Smooth muscle cell (in vitro differentiated cells): Measurements from ENCODE around the gene KDM8. TPM values are rescaled to one million over a fixed set of nuclear protein-coding genes. Genes with fewer than 3 reads are reported as not detected.

Source experiments
- DNase-seq: peaks from one replicate; lab custom pipeline; 2025; ENCODE audit not compliant: unreplicated experiment; lab: John Stamatoyannopoulos, UW
- H2AFZ ChIP-seq: fragments of 200-600 bp; sonication (generic); 2 replicates; pipeline ENCODE4 v1.6.0; 2016; ENCODE audit warnings: antibody characterized with exemption, low read depth, mild to moderate bottlenecking
- H3F3A ChIP-seq: fragments of 200-600 bp; sonication (generic); 2 replicates; pipeline ENCODE4 v1.6.0; 2017; ENCODE audit warnings: antibody characterized with exemption, low read depth
- H3K27ac ChIP-seq: fragments of 200-600 bp; sonication (generic); 2 replicates; pipeline ENCODE4 v1.5.1; 2016; ENCODE audit warnings: low read depth, mild to moderate bottlenecking
- H3K27me3 ChIP-seq: fragments of 200-600 bp; sonication (generic); 2 replicates; pipeline ENCODE4 v1.6.1; 2016; ENCODE audit warnings: low read depth, mild to moderate bottlenecking
- H3K36me3 ChIP-seq: fragments of 200-600 bp; sonication (generic); 2 replicates; pipeline ENCODE4 v1.5.1; 2016; ENCODE audit warnings: low read depth
- H3K4me1 ChIP-seq: fragments of 200-600 bp; sonication (generic); 2 replicates; pipeline ENCODE4 v1.5.1; 2016; ENCODE audit warnings: low read depth
- H3K4me2 ChIP-seq: fragments of 200-600 bp; sonication (generic); 2 replicates; pipeline ENCODE4 v1.6.0; 2016; ENCODE audit warnings: mild to moderate bottlenecking
- H3K4me3 ChIP-seq: fragments of 200-600 bp; sonication (generic); 2 replicates; pipeline ENCODE4 v1.5.1; 2016; ENCODE audit warnings: mild to moderate bottlenecking
- H3K79me2 ChIP-seq: fragments of 200-600 bp; sonication (generic); 2 replicates; pipeline ENCODE4 v1.6.0; 2016; ENCODE audit warnings: low read depth, mild to moderate bottlenecking
- H3K9ac ChIP-seq: fragments of 200-600 bp; sonication (generic); 2 replicates; pipeline ENCODE4 v1.6.0; 2016; ENCODE audit warnings: low read depth
- H3K9me3 ChIP-seq: fragments of 200-600 bp; sonication (generic); replicated peaks from 2 replicates; pipeline ENCODE4 v1.5.1; 2016; ENCODE audit warnings: low read depth
- H4K20me1 ChIP-seq: fragments of 200-600 bp; sonication (generic); 2 replicates; pipeline ENCODE4 v1.6.0; 2016; ENCODE audit warnings: low read depth
- WGBS: methylation state at CpG from one replicate; pipeline ENCODE4 v1.1.7; 2016; ENCODE audit warnings: low lambda C conversion rate; 5-methylcytosine and 5-hydroxymethylcytosine counted together
- polyA plus RNA-seq: library from polyadenylated mRNA; unstranded; fragments of >200 nt; fragmentation: Nextera tagmentation; extraction: Ambion mirVana; gene quantifications from 2 replicates; pipeline ENCODE4 v1.2.1, GENCODE V29; 2016
- total RNA-seq: library from RNA; depleted of rRNA; stranded (reverse); fragments of >200 nt; gene quantifications from 2 replicates; pipeline ENCODE4 v1.2.3, GENCODE V29; 2014
- TF ChIP-seq, protein P1 (sequence below): fragments of 200-600 bp; sonication (generic); IDR thresholded peaks from 2 replicates; pipeline ENCODE4 v1.5.1; 2017; ENCODE audit warnings: borderline replicate concordance, mild to moderate bottlenecking, antibody characterized with exemption; ENCODE audit not compliant: insufficient read depth, poor library complexity, severe bottlenecking

The KDM8 gene
- total and polyA plus RNA-seq, 2 experiments from 2014 or later, result 0.81 to 3.5 TPM

DNA sequence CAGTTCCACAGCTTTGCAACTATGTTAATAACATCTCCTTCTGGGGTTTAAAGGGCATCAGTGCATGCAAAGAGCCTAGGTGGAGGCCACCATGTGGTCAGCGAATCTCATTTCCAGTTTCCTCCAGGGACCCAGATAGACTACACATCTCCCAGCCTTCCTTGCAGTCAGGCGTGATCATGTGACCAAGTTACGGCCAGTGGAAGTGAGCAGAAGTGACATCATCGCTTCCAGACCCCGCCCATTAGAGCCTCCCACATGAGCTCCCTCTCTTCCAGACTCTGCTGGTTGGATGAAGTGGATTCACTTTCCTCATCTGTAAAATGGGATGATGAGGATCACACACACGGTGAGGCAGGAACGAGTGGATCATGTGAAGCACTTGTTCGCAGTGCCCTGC lies 27.4 kb upstream of the KDM8 start:
- no peaks in the 10 kb centered on the region for H3K4me1 ChIP-seq
- H3K36me3 ChIP-seq, result no peaks in the 10 kb centered on the region
- no peaks in the 10 kb centered on the region for H3K27me3 ChIP-seq
- TF ChIP-seq, protein P1, sequence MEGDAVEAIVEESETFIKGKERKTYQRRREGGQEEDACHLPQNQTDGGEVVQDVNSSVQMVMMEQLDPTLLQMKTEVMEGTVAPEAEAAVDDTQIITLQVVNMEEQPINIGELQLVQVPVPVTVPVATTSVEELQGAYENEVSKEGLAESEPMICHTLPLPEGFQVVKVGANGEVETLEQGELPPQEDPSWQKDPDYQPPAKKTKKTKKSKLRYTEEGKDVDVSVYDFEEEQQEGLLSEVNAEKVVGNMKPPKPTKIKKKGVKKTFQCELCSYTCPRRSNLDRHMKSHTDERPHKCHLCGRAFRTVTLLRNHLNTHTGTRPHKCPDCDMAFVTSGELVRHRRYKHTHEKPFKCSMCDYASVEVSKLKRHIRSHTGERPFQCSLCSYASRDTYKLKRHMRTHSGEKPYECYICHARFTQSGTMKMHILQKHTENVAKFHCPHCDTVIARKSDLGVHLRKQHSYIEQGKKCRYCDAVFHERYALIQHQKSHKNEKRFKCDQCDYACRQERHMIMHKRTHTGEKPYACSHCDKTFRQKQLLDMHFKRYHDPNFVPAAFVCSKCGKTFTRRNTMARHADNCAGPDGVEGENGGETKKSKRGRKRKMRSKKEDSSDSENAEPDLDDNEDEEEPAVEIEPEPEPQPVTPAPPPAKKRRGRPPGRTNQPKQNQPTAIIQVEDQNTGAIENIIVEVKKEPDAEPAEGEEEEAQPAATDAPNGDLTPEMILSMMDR, result no peak
- no peak overlapping the region for H3K4me2 ChIP-seq
- H3K4me3 ChIP-seq, result no peak overlapping the region
- no peaks in the 10 kb centered on the region for H3K9me3 ChIP-seq
- H4K20me1 ChIP-seq, result no peaks in the 10 kb centered on the region
- no peak for DNase-seq
- 97% methylated on average over 8 of the region's 8 CpGs for WGBS
- no peaks in the 10 kb centered on the region for H3F3A ChIP-seq
- no peak overlapping the region for H3K27ac ChIP-seq
- no peak overlapping the region for H3K9ac ChIP-seq
- H3K79me2 ChIP-seq, result no peaks in the 10 kb centered on the region
- H2AFZ ChIP-seq, result no peak overlapping the region

DNA sequence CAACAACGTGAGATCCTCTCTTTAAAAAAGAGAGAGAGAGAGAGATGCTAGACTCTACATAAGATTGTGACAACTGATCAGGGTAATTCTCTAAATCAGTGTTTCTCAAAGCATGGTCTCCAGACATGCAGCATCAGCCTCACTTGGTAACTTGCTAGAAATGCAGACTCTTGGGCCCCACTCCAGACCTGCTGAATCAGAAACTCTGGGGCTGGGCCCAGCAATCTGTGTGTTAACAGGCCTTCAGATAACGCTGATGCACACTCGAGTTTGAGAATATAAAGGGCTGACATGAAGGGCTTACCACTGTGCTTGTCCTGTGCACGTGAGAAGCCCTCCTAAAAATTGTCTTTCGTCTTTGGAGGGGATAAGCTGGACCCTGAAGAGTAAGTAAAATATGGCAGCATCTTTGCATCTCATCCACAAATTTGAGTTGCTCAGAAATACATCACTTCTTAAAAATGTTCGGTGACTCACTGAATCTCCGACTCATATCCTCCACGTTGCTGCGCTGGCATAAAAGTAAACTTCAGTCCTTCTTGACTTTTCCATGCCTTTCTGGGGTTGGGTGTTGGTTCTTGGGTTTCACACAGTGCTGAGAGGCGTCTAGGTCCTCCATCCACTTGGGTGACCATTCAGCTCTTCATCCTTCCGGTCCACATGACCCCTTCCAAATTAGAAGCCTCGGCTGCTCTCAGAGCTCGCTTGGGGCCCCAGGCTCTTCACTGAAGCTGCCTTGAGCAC lies 26.1 kb upstream of the KDM8 start:
- H3K4me3 ChIP-seq, result no peak overlapping the region
- no peak overlapping the region for H3K9ac ChIP-seq
- H3K4me2 ChIP-seq, result peak overlapping the region; percentile 3
- peak overlapping the region; percentile 20 for H2AFZ ChIP-seq
- no peaks in the 10 kb centered on the region for H3K4me1 ChIP-seq
- no peaks in the 10 kb centered on the region for H3K36me3 ChIP-seq
- H3K79me2 ChIP-seq, result no peaks in the 10 kb centered on the region
- no peaks in the 10 kb centered on the region for H3K9me3 ChIP-seq
- H4K20me1 ChIP-seq, result no peaks in the 10 kb centered on the region
- WGBS, result 67% methylated on average over 13 of the region's 13 CpGs
- H3K27ac ChIP-seq, result peak overlapping the region; percentile 78
- H3F3A ChIP-seq, result no peaks in the 10 kb centered on the region
- H3K27me3 ChIP-seq, result no peaks in the 10 kb centered on the region
- TF ChIP-seq, protein P1, result no peak
- no peak for DNase-seq

DNA sequence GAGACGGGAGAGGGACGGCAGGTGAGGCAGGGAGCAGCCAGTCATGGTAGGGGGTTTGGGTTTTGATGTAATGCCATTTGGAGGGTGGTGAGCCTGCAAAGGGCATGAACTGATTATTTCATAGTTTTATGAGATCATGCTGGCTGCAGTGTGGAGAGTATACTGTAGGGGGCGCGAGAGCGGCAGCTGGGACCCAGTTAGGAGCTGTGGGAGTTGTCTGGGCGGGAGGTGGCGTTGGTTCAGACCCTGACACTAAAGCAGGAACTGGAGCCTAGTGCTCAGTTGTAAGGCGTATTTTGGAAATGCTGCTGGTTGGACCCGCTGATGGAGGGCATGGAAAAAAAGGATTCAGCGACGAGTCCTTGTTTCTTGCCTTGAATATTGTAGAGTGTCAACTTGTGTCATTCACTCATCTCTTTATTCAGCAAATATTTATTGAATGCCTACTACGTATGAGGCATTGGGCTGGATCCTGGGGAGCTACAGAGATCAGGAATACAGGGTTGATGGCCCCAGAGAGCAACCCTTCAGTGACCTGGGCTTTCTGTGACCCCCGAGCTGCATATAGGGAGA lies 23.7 kb upstream of the KDM8 start:
- Histone ChIP-seq H2AFZ (peak overlapping the region; percentile 5), H3K36me3 (no peaks in the 10 kb centered on the region), H3K9me3 (no peaks in the 10 kb centered on the region), H3K27me3 (no peaks in the 10 kb centered on the region), H3K9ac (no peak overlapping the region), H3K4me1 (no peaks in the 10 kb centered on the region), H4K20me1 (no peaks in the 10 kb centered on the region), H3F3A (no peaks in the 10 kb centered on the region), H3K4me2 (no peak overlapping the region), H3K4me3 (no peak overlapping the region), H3K27ac (no peak overlapping the region), H3K79me2 (no peaks in the 10 kb centered on the region)
- 27% methylated on average over 13 of the region's 13 CpGs for WGBS
- TF ChIP-seq, protein P1, result peak; percentile 75
- DNase-seq, result peak; percentile 31
